Caco-2 (cell line): Measurements from ENCODE around the gene PLEKHG4B. TPM values are rescaled to one million over a fixed set of nuclear protein-coding genes. Genes with fewer than 3 reads are reported as not detected.

Experiments used
- BruUV-seq: library from RNA; stranded (reverse); fragments of 400-500 nt; replicated peaks from 2 replicates; lab custom pipeline; 2021; lab: Mats Ljungman, UMichigan
- CTCF ChIA-PET: fragments of 300-600 bp; sonication (Branson Sonifier 250); formaldehyde crosslinking; loops from one replicate; lab custom pipeline; 2022; ENCODE audit warnings: antibody characterized with exemption; lab: Charles Lee
- POLR2A ChIA-PET: fragments of 300-600 bp; sonication (Branson Sonifier 250); formaldehyde crosslinking; loops from one replicate; lab custom pipeline; 2022; ENCODE audit warnings: antibody characterized with exemption; lab: Charles Lee
- DNase-seq, 2 experiments: peaks; one replicate each; pipeline versions ENCODE4 v3.0.0 to v3.0.0-alpha.2; 2020 to 2022
- H3K27me3 ChIP-seq: replicated peaks from 2 replicates; pipeline ENCODE4 v1.6.0; 2011; ENCODE audit warnings: low read length; ENCODE audit not compliant: control insufficient read depth, insufficient read depth
- H3K36me3 ChIP-seq: 2 replicates; pipeline ENCODE4 v1.5.1; 2011; ENCODE audit warnings: low read length; ENCODE audit not compliant: control insufficient read depth, insufficient read depth
- H3K4me1 ChIP-seq: fragments of 250-450 bp; sonication (Bioruptor Pico); 2 replicates; pipeline ENCODE4 v1.5.1; 2020; ENCODE audit warnings: mild to moderate bottlenecking
- H3K4me3 ChIP-seq: 2 replicates; pipeline ENCODE4 v1.5.1; 2011; ENCODE audit warnings: low read depth, mild to moderate bottlenecking, control low read depth, low read length
- H3K9me3 ChIP-seq: fragments of 250-450 bp; sonication (Bioruptor Pico); 2 replicates; pipeline ENCODE4 v1.5.1; 2020; ENCODE audit warnings: mild to moderate bottlenecking, moderate library complexity
- H3K27ac Mint-ChIP-seq: one replicate; pipeline ENCODE4 v1.8.0; 2022; ENCODE audit warnings: mixed read lengths; ENCODE audit not compliant: unreplicated experiment
- H3K27me3 Mint-ChIP-seq: one replicate; pipeline ENCODE4 v1.8.0; 2022; ENCODE audit warnings: mixed read lengths; ENCODE audit not compliant: insufficient read depth, unreplicated experiment
- H3K36me3 Mint-ChIP-seq: one replicate; pipeline ENCODE4 v1.8.0; 2022; ENCODE audit warnings: mild to moderate bottlenecking, mixed read lengths; ENCODE audit not compliant: insufficient read depth, unreplicated experiment
- H3K4me1 Mint-ChIP-seq: one replicate; pipeline ENCODE4 v1.8.0; 2022; ENCODE audit warnings: low read depth, mixed read lengths; ENCODE audit not compliant: unreplicated experiment
- H3K4me3 Mint-ChIP-seq: one replicate; pipeline ENCODE4 v1.8.0; 2022; ENCODE audit warnings: mild to moderate bottlenecking, moderate library complexity, mixed read lengths; ENCODE audit not compliant: unreplicated experiment
- H3K9me3 Mint-ChIP-seq: one replicate; pipeline ENCODE4 v1.8.0; 2022; ENCODE audit warnings: mixed read lengths; ENCODE audit not compliant: unreplicated experiment
- CTCF ChIP-seq, 2 experiments: fragments of 200-600 bp in 1 of 2; IDR thresholded peaks; 1 replicate in 1 of 2; 2 replicates in 1 of 2; pipeline versions ENCODE4 v1.5.1 to v1.8.0; 2011 to 2022; ENCODE audit warnings: antibody characterized with exemption in 1 of 2, control low read depth in 1 of 2, inconsistent platforms in 1 of 2, low read depth in 1 of 2, low read length in 1 of 2, mild to moderate bottlenecking in 1 of 2, moderate library complexity in 1 of 2; ENCODE audit not compliant: insufficient read depth in 1 of 2, severe bottlenecking in 1 of 2, unreplicated experiment in 1 of 2
- intact Hi-C: fragments of 100-400 bp; cut with micrococcal nuclease; formaldehyde crosslinking; loops from one replicate; pipeline ENCODE4 v1.10.0; 2022; ENCODE audit not compliant: unreplicated experiment
- total RNA-seq: library from RNA; stranded (reverse); gene quantifications from 2 replicates; pipeline ENCODE4 v1.2.3, GENCODE V29; 2022

The PLEKHG4B gene
- total RNA-seq, 1 experiment from 2014 or later = 15.0 TPM

GRCh38 chr5:95241-95980 is 3.4 kb downstream of the PLEKHG4B start:
- Mint-ChIP-seq H3K27me3 (no peaks in the 10 kb centered on the region), H3K36me3 (peaks cover 16% of the 10 kb centered on the region), H3K4me1 (peaks cover 38% of the 10 kb centered on the region), H3K27ac (peak overlapping the region; percentile 29), H3K9me3 (no peaks in the 10 kb centered on the region), H3K4me3 (no peak overlapping the region)
- Histone ChIP-seq H3K4me3 (no peak overlapping the region), H3K9me3 (no peaks in the 10 kb centered on the region), H3K27me3 (no peaks in the 10 kb centered on the region), H3K36me3 (no peaks in the 10 kb centered on the region), H3K4me1 (peaks cover 47% of the 10 kb centered on the region)
- intact Hi-C loops = no loop called here
- no peak for TF ChIP-seq CTCF (IDR thresholded peaks at IDR 0.05; ENCODE audit: insufficient read depth in 1 of 2, low read depth in 1 of 2, low read length in 1 of 2, severe bottlenecking in 1 of 2, unreplicated experiment in 1 of 2)
- CTCF ChIA-PET = no interaction called here
- no TSS peak for BruUV-seq
- DNase-seq = no peak
- POLR2A ChIA-PET = no interaction called here

GRCh38 chr5:96976-97660 is 5.2 kb downstream of the PLEKHG4B start:
- no peaks in the 10 kb centered on the region for H3K9me3 ChIP-seq
- ChIA-PET POLR2A (no interaction called here), CTCF (no interaction called here)
- no peak overlapping the region for H3K4me3 ChIP-seq
- peak in 1 of 2 experiments; percentile 42 for DNase-seq
- H3K4me1 ChIP-seq = peaks cover 35% of the 10 kb centered on the region
- no peaks in the 10 kb centered on the region for H3K9me3 Mint-ChIP-seq
- H3K36me3 Mint-ChIP-seq = peaks cover 7% of the 10 kb centered on the region
- H3K4me3 Mint-ChIP-seq = peak overlapping the region; percentile 39
- TF ChIP-seq CTCF (IDR thresholded peaks at IDR 0.05; ENCODE audit: insufficient read depth in 1 of 2, low read depth in 1 of 2, low read length in 1 of 2, severe bottlenecking in 1 of 2, unreplicated experiment in 1 of 2) = no peak
- H3K27me3 Mint-ChIP-seq = no peaks in the 10 kb centered on the region
- H3K36me3 ChIP-seq = no peaks in the 10 kb centered on the region
- intact Hi-C loops = no loop called here
- BruUV-seq = TSS peak; percentile 14
- H3K27ac Mint-ChIP-seq = peak overlapping the region; percentile 29
- peaks cover 27% of the 10 kb centered on the region for H3K4me1 Mint-ChIP-seq
- no peaks in the 10 kb centered on the region for H3K27me3 ChIP-seq

- H3K4me1 ChIP-seq = peaks cover 23% of the 10 kb centered on the region
- no TSS peak for BruUV-seq
- DNase-seq = no peak
- Mint-ChIP-seq H3K27ac (no peak overlapping the region), H3K4me3 (no peak overlapping the region), H3K36me3 (peaks cover 7% of the 10 kb centered on the region), H3K27me3 (no peaks in the 10 kb centered on the region), H3K9me3 (no peaks in the 10 kb centered on the region), H3K4me1 (peaks cover 27% of the 10 kb centered on the region)
- H3K9me3 ChIP-seq = no peaks in the 10 kb centered on the region
- intact Hi-C loops = no loop called here
- TF ChIP-seq CTCF (IDR thresholded peaks at IDR 0.05; ENCODE audit: insufficient read depth in 1 of 2, low read depth in 1 of 2, low read length in 1 of 2, severe bottlenecking in 1 of 2, unreplicated experiment in 1 of 2) = no peak
- ChIA-PET CTCF (no interaction called here), POLR2A (no interaction called here)
- H3K27me3 ChIP-seq = no peaks in the 10 kb centered on the region
- no peak overlapping the region for H3K4me3 ChIP-seq
- no peaks in the 10 kb centered on the region for H3K36me3 ChIP-seq
These were observed 7.8 kb downstream of the PLEKHG4B start for GRCh38 chr5:99815-100214.
